ENCODE data around the gene NINJ2. TPM values are rescaled to one million over a fixed set of nuclear protein-coding genes. Genes with fewer than 3 reads are reported as not detected.
"Not testable (repeated sequence)": the region's sequence is repeated elsewhere in the genome, so short reads cannot be mapped to it uniquely, and the experiment has no call there.

NINJ2 gene
- total RNA-seq, 1 donor: 0.43 TPM

DNA sequence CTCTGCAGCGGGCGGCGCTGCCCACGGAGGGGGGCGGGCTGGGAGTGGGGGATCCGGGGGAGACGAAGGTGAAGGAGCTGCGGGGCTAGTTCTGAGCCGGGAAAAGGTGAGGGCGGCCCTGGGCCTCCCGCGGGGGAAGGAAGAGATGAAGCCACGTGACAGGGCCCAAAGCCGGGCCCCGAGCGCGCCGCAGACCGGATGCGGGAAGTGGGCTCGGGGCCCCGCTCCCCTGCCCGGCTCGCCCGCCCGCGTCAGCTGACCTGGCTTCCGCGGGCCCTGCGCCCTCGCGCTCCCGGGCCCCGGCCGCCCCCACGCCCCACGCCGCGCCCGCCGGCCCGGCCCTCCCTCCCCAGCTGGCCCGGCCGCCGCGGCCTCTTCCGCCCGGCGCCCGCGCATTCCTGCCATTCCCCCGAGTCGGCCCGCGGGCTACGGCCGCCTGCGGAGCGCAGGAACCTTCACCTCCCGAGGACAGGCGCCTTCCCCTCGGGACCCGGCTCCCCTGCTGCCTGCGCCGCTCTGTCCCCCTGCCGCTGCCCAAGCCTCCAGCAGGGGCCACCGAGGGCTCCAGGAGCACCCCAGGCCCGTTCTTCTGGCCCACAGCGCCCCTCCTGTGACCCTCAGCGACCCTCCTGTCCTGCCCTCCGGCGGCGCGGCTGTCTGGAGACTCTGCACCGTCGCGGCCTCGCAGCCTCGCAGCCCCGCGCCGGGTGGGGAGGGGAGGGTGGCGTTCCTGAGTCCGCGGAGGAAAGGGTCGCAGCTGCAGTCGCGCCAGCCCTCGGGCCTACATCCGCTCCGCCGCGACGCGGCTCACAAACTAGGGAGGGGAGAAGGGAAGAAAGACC is 20.4 kb downstream of the NINJ2 start:
- peak; percentile 73 for DNase-seq (ENCODE audit: low read depth)
- peak overlapping the region; percentile 59 for H3K4me3 ChIP-seq (ENCODE audit: low read depth, low read length)
- TF ChIP-seq, protein P1, sequence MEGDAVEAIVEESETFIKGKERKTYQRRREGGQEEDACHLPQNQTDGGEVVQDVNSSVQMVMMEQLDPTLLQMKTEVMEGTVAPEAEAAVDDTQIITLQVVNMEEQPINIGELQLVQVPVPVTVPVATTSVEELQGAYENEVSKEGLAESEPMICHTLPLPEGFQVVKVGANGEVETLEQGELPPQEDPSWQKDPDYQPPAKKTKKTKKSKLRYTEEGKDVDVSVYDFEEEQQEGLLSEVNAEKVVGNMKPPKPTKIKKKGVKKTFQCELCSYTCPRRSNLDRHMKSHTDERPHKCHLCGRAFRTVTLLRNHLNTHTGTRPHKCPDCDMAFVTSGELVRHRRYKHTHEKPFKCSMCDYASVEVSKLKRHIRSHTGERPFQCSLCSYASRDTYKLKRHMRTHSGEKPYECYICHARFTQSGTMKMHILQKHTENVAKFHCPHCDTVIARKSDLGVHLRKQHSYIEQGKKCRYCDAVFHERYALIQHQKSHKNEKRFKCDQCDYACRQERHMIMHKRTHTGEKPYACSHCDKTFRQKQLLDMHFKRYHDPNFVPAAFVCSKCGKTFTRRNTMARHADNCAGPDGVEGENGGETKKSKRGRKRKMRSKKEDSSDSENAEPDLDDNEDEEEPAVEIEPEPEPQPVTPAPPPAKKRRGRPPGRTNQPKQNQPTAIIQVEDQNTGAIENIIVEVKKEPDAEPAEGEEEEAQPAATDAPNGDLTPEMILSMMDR (IDR thresholded peaks at IDR 0.05; ENCODE audit: insufficient read depth, low read depth, low read length): peak; percentile 30

DNA sequence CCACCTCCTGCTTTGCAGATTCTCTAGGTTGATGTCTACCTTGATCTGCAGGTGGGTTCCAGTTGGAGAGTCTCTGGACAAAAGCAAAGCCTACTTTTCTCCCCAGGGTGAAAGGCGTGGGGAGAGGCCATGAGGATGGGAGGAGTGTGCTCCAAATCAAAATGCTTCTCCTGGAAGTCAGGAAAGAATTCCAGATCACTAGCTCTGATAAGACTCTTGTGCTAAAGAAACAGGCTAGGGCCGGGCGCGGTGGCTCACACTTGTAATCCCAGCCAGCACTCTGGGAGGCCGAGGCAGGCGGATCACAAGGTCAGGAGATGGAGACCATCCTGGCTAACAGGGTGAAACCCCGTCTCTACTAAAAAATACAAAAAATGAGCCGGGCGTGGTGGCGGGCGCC is 21.9 kb downstream of the NINJ2 start:
- H3K4me3 ChIP-seq (ENCODE audit: low read depth, low read length); DNase-seq (ENCODE audit: low read depth): not testable (repeated sequence)

DNA sequence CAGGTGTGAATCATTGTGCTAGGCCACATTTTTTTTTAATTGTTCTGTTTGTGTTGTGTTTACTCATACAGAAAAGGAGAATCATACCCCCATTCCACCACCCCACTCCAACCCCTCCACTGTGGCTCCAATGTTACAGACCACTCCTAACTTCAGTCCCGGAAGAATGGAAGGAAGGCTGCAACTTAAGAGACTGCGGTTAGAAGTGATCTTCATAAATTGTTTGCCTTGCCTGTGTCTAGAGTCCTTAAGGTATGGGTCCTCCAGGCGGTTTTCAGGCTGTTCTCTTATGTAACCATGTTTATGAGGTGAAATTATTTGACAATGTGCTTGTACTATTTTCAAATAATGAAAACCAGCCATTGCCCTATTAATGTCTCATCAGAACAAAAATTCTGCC is 22.5 kb downstream of the NINJ2 start:
- no peak overlapping the region for H3K4me3 ChIP-seq (ENCODE audit: low read depth, low read length)
- TF ChIP-seq, protein P1 (IDR thresholded peaks at IDR 0.05; ENCODE audit: insufficient read depth, low read depth, low read length): no peak
- no peak for DNase-seq (ENCODE audit: low read depth)

DNA sequence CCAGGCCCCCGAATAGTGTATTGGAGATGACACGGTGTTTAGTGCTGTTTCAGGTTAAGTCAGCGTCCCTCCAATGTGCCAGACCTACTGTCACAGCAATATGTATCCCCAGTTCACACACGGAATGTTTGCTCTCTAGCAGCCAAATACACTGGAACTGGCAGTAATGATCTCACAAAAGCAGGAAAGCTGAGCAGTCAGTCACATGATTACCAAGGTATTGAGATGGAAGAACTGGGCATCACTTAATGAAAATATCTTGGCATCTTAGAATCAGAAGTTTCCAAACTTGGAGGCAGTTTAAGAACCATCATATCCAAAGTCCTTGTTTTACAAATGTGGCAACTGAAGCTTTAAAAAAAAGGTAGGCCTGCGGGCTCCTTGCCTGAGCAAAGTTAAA is 23.3 kb downstream of the NINJ2 start:
- no peak overlapping the region for H3K4me3 ChIP-seq (ENCODE audit: low read depth, low read length)
- TF ChIP-seq, protein P1 (IDR thresholded peaks at IDR 0.05; ENCODE audit: insufficient read depth, low read depth, low read length): no peak
- no peak for DNase-seq (ENCODE audit: low read depth)

DNA sequence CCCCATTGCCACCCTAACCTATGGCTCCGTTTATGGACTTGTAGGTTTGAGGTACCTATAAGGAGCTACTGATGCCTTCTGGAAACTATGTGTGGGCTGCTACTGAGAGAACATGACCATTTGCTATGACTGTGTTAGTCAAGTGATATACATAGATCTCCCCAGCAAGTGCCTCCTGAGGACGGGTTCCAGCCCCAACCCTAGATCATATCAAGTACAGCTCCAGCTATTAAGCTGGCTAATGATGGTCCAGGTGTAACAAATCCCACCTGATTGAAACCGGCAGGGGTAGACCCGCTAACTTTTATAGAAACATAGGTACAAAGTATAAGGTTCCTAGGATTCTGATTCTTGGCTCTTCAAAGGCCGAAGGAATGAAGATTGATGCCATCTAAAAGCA is 23.7 kb downstream of the NINJ2 start:
- DNase-seq (ENCODE audit: low read depth): no peak
- TF ChIP-seq, protein P1 (IDR thresholded peaks at IDR 0.05; ENCODE audit: insufficient read depth, low read depth, low read length): no peak
- H3K4me3 ChIP-seq (ENCODE audit: low read depth, low read length): no peak overlapping the region

DNA sequence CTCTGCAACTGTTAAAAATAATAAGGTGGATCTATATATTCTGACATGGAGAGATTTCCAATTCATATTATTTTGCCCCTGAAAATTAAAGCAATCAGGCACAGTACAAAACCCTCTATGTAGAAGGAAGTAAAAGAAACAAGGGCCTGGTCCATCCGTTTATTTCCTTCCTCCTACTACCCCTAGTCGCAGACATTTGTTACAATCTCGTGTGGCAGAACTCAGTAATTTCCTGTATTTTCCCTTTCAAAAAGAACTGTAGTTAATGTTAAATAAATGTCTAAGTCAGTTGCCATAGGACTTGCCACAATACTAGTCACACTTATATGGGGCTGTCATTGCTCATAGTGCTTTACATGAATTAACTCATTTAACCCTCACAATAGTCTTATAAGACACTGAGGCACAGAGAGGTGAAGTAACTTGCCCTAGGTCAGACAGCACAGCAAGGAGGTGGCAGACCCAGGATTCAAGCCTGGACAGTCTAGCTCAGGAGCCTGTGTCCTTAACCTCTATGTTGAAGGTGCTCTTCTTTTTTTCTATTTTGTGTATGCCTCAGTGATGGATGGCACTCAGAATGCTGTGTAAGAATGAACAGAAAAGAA is 24.2 kb downstream of the NINJ2 start:
- TF ChIP-seq, protein P1 (IDR thresholded peaks at IDR 0.05; ENCODE audit: insufficient read depth, low read depth, low read length): no peak
- no peak overlapping the region for H3K4me3 ChIP-seq (ENCODE audit: low read depth, low read length)
- DNase-seq (ENCODE audit: low read depth): no peak

DNA sequence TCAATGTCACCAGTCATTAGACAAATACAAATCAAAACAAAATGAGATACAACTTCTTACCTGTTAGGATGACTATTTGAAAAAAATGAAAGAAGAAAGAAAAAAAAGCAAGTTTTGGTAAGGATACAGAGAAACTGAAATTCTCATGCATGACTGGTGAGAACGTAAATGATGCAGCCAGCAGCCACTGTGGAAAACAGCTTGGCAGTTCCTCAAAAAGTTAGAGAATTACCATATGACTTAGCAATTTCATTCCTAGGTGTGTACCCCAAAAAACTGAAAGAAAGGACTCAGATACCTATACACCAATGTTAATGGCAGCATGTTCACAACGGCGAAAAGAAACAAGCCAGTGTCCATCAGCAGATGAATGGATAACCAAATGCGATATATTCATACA is 26.6 kb downstream of the NINJ2 start:
- H3K4me3 ChIP-seq (ENCODE audit: low read depth, low read length): no peak overlapping the region
- DNase-seq (ENCODE audit: low read depth): no peak
- TF ChIP-seq, protein P1 (IDR thresholded peaks at IDR 0.05; ENCODE audit: insufficient read depth, low read depth, low read length): no peak

Measured in fibroblast of villous mesenchyme (primary cell).